DND-41 (cell line): Measurements from ENCODE around the gene PNLIPRP3.

Source experiments
- EZH2 ChIP-seq: IDR thresholded peaks from 3 replicates; pipeline ENCODE4 v1.6.1; 2012; ENCODE audit warnings: borderline replicate concordance, low read depth, mild to moderate bottlenecking, moderate library complexity, low read length, inconsistent platforms; ENCODE audit not compliant: severe bottlenecking
- TF ChIP-seq, protein P1 (sequence below): IDR thresholded peaks from 2 replicates; pipeline ENCODE4 v1.5.1; 2012; ENCODE audit warnings: borderline replicate concordance, low read length, moderate library complexity, mild to moderate bottlenecking; ENCODE audit not compliant: poor library complexity, severe bottlenecking; ENCODE audit errors: extremely low read depth

DNA sequence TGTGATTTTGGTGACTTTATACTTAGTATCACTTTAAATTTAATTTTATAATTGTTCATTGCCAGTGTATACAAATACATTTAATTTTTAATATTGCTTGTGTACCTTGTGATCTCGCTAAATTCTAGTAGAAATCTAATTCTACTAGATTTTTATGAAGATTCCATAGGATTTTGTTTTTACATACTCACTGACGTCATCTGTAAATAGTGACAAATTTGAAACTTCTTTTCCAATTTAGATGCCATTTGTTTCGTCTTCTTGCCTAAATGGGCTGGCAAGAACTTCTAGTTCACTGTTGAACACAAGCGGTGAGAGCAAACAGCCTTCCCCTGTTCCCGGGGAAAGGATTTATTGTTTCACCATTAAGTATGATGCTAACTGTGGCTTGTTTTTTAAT lies 17.3 kb upstream of the PNLIPRP3 start:
- no peak for TF ChIP-seq EZH2
- TF ChIP-seq, protein P1, sequence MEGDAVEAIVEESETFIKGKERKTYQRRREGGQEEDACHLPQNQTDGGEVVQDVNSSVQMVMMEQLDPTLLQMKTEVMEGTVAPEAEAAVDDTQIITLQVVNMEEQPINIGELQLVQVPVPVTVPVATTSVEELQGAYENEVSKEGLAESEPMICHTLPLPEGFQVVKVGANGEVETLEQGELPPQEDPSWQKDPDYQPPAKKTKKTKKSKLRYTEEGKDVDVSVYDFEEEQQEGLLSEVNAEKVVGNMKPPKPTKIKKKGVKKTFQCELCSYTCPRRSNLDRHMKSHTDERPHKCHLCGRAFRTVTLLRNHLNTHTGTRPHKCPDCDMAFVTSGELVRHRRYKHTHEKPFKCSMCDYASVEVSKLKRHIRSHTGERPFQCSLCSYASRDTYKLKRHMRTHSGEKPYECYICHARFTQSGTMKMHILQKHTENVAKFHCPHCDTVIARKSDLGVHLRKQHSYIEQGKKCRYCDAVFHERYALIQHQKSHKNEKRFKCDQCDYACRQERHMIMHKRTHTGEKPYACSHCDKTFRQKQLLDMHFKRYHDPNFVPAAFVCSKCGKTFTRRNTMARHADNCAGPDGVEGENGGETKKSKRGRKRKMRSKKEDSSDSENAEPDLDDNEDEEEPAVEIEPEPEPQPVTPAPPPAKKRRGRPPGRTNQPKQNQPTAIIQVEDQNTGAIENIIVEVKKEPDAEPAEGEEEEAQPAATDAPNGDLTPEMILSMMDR = no peak
